IPS DF 19.7 (cell line): ENCODE results near the gene NR2C2.
"Not testable (repeated sequence)": the region's sequence is repeated elsewhere in the genome, so short reads cannot be mapped to it uniquely, and the experiment has no call there.

ENCODE experiments used
- DNase-seq: peaks from one replicate; pipeline ENCODE4 v3.0.0-alpha.2; 2013; ENCODE audit warnings: low read depth, low spot score

Gene NR2C2

GRCh38 chr3:14947100-14947885, at the start of gene NR2C2:
Gene NR2C2, plus strand, starts transcription at chr3:14947583. Its CDS starts 56,332 bp downstream, at chr3:15003915.
- DNase-seq: no peak

DNA sequence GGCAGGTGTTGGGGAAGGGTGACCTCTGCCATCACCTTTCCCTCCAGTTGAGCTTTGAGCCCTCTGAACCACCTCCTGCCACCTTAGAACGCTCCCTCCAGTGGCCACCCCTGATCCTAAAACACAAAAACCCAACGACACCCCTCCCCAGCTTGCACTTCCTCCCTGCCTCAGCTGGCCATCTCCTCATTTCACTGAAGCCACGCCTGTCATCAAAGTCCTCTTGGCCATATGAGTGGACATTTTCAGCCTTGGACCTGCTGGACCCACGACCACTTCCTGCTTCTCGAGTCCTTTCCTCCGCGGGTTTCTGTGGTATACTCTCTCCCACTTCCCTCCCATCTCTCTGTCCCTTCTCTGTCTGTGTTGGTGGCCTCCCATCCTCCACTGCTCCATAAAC, 48.5 kb upstream of the NR2C2 start:
- DNase-seq: no peak

GRCh38 chr3:14899993-14900618, 47.3 kb upstream of the NR2C2 start:
- DNase-seq: no peak

DNA sequence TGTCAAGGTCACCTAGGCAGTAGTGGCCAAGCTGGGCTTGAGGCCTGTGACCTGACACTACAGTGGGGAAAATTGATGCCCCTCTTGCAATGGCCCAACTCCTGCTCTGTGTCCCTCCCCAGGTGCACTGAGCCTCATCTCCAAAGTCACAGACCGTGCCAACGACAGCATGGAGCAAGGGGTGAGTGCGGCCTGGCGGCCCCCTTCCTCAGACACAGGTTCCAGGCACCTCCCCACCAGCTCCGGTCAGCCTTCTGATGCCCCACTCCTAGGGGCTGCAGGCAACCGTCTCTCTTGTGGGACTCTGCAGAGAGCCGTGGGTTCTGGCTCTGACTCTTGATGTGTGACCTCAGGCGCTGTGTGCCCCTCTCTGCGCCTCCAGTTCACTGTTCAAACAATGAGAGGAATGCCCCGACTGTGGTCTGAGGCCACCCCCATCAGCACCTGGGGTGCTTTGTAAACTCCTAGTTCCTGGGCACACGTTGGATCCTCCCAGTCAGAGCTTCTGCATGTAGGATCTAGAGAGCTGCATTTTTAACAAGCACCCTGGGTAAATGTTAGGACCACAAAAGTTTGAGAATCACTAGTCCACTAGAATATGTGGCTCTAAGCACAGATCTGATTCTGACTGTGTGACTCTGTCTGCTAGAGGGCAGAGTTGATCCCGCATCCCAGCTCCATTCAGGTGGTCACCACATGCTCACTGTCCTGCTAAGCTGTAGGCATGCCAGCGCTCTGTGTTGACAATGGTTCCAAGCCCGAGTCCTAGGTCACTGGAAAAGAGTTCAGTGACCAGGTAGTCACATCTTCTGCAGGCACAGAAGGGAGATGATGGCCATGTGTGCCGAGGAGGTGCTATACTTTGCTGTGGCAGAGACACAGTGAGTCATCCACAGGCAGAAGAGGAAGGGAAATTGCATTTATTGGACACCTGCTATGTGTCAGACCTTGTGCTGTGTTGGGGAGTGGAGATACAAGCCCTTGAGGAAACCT, 46.2 kb upstream of the NR2C2 start:
- DNase-seq: no peak

- DNase-seq: no peak
Observed at GRCh38 chr3:14902719-14903118, 44.7 kb upstream of the NR2C2 start.

- not testable (repeated sequence) for DNase-seq
Observed at GRCh38 chr3:14903501-14903900, 43.9 kb upstream of the NR2C2 start.

GRCh38 chr3:14905055-14905657, 42.2 kb upstream of the NR2C2 start:
- no peak for DNase-seq

DNA sequence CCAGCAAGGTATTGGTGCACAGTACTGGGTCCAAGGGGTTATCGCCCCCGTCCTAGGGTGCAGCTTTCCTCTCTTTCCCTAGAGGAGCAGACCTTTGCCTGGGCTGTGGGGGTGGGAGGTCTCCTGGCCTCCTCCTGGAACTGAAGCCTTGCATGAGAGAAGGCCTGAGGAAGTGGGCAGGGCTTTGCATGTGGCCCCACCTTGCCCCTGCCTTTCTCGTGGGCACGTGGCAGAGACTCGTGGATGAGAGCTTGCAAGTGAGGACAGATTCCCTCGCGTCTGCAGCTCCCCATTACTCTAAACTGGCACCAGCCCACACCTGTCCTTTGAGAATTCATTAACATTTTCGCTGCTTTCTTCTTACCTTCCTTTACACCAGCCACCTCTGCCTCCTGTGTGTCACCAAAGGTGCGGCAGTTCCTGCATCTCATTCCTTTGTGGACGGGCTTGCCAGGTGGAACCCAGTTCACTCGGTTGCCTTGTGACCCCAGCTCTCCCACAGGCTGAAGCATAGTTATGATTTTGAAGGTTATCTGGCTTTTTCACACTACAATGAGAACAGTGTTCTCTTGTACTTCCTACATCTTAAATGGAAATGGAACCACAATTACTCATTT, 40.9 kb upstream of the NR2C2 start:
- DNase-seq: no peak

DNA sequence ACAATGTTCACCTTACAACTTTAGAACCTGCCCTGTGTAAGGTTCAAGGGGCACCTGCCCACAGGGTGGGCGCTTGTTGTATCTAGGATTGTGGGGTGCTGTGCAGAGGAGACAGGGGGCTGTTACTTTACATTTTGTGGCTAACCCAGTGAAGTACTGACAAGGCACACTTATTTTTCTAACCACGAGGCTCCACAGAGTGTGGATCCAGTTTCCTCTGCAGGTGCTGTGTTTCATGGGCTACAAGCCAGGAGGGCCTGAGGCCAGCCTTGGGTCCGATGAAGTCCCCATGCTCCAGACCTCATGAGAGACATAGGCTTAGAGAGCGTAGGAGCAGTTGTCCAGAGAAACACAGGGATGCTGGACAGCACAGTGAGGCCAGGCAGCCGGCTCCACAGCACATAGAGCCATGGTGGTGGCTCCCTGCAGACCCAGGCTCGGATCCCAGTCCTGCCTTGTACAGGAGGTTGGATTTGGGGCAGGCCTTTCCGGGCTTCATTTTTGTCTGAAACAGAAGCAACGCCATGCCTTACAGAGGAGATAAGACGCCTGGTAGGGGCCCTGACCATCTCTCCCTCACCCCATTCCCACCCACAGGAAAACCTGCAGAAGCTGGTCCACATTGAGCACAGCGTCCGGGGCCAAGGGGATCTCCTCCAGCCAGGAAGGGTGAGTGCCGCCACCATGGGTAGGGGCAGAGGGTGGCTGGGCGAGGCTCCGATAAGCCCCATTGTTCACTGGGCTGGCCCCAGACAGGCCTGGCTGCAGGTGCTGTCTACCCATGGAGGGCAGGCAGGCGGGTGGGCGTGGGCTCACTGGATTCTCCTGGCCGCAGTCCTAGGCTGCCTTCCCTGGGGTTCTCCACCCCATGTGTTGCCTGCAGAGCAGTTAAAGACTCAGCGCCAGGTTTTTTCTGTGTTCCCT, 40.1 kb upstream of the NR2C2 start:
- DNase-seq: no peak

DNA sequence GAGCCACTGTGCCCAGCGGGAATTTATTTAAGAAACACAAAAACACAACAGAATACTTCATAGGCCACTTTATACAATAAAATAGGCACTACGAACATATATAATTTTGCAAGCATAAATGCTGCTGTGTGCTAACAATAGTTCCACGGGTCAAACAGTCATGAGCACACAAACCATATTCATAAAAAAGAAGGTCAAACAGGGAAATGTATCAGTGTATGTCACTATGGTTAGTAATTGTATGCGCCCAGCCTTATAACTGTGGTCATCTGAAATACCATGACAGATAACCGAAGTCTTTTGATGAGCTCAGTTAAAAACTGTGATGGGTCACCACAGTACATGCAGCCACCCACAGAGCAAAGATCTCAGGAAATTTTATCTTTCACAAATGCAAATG, 38.1 kb upstream of the NR2C2 start:
- no peak for DNase-seq

- no peak for DNase-seq
Observed at GRCh38 chr3:14911651-14912050, 35.7 kb upstream of the NR2C2 start.

- DNase-seq: no peak
Observed at GRCh38 chr3:14913071-14913925, 34.1 kb upstream of the NR2C2 start.

DNA sequence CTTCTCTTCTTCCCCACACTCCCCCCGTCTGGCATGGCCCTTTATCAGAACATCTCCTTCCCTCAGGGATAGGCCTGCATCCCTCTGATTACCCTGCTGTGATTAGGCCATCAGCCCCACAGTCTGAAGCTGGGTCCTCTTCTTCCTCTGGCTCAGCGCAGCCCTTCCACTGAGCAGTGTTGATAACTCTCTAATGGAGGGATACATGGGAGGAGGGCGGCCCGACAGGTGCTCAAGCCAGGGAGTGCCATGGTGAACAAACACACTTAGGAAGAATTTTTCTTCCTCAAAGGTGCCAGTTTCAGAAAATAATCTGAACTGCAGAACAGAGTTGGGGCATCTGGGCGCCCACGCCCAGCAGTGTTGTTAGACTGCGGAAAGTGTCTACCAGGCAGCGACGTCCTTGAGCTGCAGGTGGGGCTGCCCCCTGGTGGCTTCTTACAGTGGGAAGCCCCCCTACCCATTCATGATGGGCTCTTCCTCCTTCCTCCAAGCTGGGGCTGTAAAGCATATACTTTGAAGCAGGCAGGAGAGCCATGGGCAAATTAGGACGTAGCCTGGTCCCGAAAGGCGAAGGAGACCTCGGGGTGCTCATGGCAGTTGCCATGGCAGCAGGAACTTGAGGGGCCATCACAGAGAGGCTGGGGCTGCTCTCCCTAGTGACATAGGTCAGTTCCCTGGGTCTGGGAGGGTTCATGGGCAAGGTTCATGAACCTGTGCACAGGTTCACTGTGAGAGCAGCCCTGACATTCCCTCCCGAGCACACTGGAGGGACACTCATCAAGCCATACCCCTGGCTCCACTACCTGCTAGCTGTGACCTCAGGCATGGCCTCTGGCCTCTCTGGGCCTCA, 33.2 kb upstream of the NR2C2 start:
- DNase-seq: no peak

DNA sequence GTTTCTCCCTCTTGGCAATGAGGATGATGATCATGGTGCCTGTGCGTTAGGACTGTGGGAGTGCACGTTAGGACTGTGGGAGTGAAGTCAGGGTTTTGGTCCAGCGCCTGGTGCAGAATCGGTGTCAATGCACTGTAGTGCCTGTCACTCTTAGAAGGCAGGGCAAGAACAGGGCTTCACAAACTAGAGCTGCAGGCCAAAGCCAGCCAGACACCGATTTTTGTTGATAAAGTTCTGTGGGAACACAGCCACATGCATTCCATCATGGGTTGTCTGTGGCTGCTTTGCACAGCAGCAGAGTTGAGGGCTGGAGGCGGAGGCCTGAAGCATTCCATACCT, 32.6 kb upstream of the NR2C2 start:
- DNase-seq: no peak

GRCh38 chr3:14915636-14916222, 31.7 kb upstream of the NR2C2 start:
- DNase-seq: no peak

- no peak for DNase-seq
Observed at GRCh38 chr3:14918356-14918860, 29.0 kb upstream of the NR2C2 start.

GRCh38 chr3:14920536-14920935, 26.8 kb upstream of the NR2C2 start:
- DNase-seq: no peak
